HG02798 (cell line): ENCODE results near the gene VEGFB.

Experiments
- ATAC-seq: cut with Tn5 transposase; IDR thresholded peaks from one replicate; pipeline ENCODE4 v1.9.1; 2021; ENCODE audit warnings: mild to moderate bottlenecking; ENCODE audit not compliant: unreplicated experiment, poor library complexity

Gene VEGFB

DNA sequence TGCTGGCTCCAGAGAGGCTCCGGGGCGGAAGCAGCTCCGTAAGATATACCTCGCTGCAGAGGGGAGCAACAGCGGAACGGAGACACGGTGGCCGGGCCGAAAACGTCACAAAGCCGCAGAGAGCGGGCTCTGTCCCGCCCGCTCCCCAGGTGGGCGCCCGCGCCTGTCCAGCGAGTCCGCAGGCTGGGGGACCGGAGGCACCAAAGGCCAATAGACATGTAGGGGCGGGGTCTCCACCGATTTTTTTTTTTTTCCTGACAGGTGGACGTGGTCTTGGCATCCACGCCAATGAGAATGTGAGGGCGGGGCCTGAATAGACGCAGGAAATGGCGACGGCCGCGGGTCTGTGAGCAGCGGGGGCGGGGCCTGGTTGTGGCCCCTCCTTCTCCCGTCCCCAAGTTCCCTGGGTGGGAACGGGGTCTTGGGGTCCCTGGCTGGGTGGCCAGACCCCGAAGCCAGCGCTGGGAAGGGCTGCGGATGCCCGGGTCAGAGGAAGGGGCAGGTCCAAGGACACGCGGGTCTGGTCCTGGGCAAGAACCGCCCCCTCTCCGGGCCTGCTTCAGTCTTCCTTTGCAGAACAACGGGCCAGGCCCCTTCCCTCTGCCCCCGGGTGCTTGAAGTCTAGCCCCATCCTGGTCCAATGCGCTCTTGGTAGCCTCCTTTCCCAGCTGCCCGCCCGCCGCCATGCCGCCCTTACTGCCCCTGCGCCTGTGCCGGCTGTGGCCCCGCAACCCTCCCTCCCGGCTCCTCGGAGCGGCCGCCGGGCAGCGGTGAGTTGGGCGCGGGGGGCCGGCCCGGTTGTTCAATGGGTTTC lies 4.0 kb upstream of the VEGFB start, which contains the start of gene DNAJC4:
Gene DNAJC4 (plus strand): TSS at position 378 of the 814 bp plus-strand sequence. CDS start 307 bp downstream, at position 685.
- ATAC-seq = peak; percentile 58

DNA sequence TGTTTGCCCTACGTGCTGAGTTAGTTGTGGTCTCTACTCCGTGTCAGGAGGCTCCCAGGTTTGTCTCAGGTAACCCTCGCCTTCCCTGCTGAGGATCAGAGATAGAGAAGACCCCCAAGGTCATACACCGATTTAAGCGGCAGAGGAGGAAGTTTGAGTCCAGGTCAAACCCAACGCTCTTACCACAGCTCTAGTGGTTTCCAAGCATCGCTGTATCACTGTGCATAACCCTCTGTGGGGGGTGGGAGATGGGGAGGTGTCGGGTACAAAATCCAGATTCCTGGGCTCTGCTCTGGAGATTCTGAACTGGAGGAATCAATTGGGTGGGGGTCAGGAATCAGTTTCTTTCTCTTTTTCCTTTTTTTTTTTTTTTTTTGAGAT lies 3.4 kb upstream of the VEGFB start:
- ATAC-seq = no peak

DNA sequence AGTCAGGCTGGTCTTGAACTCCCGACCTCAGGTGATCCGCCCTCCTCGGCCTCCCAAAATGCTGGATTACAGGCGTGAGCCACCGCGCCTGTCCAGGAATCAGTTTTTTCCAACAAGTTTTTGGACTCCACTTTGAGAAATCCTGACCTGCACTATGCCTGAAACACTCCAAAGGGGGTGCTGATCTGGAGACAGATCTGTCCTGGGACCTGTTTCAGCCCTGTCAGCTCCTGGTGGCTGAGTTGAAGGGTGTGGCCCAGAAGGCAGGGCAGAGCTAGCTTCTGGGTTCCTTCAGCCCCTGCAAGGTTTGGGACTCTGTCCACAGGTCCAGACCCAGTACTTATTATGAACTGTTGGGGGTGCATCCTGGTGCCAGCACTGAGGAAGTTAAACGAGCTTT lies 2.8 kb upstream of the VEGFB start:
- no peak for ATAC-seq

DNA sequence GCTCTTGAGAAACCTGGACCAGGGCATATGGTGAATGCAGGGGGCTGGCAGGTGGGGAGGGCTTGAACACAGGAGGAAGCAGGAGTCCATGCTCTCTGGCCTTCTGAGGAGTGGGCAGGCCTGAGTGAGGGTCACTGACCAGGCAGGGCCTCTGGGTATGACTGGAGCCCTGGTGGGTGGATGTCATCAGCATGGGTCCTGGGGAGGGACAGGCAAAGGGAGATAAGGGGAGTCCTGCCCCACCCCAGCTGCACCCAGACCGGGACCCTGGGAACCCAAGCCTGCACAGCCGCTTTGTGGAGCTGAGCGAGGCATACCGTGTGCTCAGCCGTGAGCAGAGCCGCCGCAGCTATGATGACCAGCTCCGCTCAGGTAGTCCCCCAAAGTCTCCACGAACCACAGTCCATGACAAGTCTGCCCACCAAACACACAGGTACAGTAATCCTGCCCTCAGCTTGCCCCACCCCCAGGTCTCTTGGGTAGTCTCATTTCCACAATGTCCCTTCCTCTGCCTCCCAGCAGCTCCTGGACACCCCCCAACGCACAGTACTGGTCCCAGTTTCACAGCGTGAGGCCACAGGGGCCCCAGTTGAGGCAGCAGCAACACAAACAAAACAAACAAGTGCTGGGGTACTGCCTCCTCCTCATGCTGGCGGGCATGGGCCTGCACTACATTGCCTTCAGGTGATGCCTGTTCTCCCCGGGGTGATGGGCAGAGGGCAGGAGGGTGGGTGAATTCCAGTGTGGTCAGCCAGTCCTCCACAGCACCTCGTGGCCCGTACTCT lies 2.0 kb upstream of the VEGFB start:
- no peak for ATAC-seq

DNA sequence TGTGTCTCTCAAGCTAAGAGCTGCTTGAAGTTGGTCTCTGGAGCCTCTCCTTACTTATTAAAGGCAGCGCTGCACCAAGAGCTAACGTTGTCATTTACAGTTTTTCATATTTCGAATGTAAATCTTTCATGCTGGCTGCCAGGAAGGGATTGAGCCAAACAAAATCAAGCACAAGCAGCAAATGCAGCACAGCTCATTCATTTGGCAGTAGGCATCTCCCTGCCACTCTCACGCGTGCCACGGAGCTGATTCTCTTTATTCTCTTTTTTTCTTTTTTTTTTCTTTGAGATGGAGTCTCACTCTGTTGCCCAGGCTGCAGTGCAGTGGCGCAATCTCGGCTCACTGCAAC lies 1.4 kb upstream of the VEGFB start:
- ATAC-seq = no peak

DNA sequence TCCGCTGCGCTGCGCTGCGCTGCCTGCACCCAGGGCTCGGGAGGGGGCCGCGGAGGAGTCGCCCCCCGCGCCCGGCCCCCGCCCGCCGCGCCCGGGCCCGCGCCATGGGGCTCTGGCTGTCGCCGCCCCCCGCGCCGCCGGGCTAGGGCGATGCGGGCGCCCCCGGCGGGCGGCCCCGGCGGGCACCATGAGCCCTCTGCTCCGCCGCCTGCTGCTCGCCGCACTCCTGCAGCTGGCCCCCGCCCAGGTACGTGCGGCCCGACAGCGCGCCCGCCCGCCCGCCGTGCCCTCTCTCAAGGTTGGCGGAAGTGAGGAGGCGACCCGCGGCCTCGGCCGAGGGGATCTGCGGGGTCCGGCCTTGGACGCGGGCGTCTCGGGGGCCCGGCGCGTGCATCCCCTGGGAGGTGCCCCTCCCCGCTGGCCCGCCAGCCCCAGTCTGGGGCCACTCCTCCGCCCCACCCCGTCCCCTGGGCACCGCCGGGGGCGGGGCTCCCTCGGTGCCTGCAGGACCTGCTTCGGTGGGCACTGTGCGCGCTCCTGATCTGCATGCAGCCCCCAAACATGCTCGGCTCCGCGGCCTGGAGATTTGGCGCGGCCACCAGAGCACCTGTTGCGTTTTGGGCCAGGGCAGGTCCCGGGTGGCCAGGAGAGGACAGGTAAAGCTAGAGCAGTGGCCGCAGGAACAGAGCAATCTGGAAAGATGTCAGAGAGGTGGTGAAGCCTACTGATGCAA lies 429 bp downstream of the VEGFB start:
- peak; percentile 30 for ATAC-seq

DNA sequence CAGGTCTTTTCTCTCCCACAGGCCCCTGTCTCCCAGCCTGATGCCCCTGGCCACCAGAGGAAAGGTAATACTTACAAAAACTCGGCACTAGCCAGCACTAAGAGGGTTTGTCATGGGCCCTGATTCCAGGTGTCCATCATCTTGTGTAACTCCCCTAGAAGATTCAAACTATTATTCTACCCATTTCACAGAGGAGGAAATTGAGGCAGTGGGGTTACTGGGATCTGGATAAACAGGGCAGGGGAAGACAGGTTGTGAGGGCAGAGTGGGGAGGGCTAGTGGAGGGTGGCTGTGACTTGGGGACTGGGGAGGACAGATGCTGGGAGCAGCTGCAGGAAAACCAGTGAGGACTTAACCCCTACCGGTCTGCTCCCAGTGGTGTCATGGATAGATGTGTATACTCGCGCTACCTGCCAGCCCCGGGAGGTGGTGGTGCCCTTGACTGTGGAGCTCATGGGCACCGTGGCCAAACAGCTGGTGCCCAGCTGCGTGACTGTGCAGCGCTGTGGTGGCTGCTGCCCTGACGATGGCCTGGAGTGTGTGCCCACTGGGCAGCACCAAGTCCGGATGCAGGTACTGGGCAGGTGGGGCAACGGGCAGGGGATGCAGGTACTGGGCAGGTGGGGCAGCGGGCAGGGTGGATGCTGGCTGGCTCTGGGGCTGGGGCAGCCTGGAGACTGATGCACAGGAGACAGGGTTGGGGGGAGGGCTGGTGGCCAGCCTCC lies 1.2 kb downstream of the VEGFB start:
- ATAC-seq = no peak

DNA sequence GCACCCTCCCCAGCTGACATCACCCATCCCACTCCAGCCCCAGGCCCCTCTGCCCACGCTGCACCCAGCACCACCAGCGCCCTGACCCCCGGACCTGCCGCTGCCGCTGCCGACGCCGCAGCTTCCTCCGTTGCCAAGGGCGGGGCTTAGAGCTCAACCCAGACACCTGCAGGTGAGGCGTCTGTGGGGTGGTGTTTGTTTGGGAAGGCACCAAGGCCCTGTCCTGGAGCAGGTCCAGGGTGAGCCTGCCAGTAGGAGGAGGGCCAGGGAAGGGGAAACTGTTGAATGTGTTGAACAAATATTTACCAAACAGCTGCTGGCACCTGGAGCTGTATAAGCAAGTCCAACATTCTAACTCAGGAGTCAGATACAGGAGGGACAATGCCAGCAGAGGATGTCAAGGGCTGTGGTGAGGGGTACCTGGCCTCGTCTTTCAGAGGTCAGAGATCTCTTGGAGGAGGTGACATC lies 3.1 kb downstream of the VEGFB start:
- no peak for ATAC-seq

DNA sequence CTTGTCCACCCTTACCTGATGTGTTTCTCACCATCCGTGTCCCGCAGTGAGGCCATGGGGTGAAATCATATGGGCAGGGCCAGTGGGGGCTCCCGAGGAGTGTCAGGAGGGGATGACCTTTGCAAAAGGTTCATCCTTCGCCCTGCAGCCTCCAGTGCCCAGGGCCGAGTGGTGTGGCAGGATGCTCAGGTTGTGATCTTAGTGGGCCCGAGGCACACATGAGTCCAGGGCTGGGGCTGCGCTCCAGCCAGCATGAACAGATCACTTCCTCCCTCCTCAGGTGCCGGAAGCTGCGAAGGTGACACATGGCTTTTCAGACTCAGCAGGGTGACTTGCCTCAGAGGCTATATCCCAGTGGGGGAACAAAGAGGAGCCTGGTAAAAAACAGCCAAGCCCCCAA lies 3.7 kb downstream of the VEGFB start:
- ATAC-seq = no peak

DNA sequence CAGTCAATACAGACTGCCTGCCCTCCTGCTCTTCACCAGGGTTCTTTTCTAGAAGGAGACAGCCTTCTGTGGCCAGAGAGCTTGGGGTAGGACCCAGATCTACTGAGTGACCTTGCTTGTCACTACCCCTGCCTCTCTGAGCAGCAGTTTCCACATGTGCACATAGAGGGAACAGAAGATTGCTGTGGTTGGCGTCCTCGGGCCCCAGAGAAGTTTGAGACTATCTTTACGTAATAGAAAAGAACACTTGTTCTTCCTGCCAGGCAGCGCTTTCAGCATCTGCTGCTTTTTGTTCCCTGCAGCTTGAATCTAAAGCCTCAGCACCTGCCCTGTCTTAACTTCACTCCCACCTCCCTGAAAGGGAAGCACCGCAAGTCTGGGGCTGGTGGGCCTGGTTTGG lies 4.6 kb downstream of the VEGFB start:
- no peak for ATAC-seq

DNA sequence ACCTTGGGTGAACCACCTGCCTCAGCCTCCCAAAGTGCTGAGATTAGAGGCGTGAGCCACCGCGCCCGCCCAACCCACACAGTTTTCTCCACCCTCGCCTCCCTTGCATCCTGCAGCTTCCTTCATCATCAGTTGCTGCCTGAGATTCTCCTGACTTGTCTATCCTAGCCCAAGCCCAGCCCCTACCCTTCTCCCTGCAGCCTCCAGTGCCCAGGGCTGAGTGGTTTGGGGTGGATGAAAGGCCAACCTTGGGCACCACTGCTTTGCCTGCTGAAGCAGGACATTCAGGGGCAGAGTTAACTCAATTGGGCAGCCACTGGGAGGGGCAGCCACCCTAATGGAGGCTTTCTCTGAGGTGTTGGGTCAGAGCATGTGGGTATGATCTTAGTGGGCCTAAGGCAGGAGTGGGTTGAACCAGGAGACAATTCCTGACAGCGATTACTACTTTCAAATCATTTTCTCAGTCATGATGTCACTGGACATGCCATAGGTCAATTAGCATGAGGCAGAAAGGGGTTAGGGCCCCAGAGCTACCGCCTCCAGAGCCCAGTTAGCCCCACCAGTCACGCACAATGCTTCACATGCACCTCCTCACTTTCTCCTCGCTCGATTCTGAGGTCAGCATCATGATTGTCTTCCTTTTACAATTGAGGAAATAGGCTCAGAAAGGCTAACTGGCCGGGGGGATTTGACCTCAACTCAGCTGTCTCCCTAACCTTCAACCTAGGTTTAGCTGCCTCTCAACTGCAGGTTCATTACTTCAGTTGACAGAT lies 5.5 kb downstream of the VEGFB start:
- ATAC-seq = no peak

DNA sequence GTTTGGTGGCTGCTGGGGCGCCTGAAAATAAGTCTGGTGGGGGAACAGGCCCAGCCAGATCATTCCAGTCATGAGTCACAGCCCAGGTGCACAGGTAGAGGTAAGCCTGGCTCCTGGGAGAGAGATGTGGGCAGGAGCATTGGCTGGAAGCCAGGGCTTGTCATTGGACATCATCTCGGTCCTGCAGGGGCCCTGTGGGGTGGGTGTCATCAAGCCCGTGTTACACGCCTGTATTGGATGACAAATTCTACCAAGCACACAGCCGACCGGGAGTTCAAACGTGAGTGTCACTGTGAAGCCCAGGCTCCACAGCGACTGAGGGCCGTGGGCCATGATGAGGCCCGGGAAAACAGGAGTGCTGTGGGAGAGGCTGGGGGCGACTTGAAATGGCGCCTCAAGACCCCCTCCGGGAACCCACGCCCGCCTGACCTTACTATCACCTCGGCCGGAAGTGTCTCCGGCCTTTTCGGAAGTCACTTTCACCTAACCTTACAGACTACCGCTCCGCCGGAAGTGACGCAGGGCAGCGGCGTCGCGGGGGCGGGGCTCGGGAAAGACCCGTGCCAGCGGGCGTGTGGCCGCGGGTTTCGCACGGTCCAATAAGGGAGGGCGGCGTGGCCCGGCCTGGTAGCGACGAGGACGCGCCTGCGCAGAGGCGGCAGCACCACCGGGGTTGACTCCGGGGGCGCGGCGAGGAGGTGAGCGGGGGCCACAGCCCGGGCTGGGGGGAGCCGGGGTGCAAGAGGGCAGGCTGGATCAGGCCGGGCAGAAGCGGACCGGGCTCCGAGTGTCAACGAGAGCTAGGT lies 6.3 kb downstream of the VEGFB start, which contains the start of gene FKBP2:
Gene FKBP2 (plus strand): TSS at position 661 of the 806 bp plus-strand sequence. CDS start 1,293 bp downstream, outside the sequence.
- peak; percentile 65 for ATAC-seq

DNA sequence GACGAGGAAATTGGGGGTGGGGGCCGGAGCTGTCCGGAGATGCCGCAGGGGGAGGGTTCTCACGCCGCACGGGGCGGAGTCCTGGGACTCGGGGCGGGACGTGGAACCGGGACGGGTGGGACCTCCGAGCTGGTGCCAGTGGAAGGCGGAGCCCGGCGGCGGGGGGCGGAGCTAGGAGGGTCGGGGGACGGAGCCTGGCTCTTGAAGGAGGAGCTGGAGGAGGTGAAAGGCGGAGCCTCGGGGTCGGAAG lies 6.8 kb downstream of the VEGFB start:
- peak; percentile 79 for ATAC-seq

DNA sequence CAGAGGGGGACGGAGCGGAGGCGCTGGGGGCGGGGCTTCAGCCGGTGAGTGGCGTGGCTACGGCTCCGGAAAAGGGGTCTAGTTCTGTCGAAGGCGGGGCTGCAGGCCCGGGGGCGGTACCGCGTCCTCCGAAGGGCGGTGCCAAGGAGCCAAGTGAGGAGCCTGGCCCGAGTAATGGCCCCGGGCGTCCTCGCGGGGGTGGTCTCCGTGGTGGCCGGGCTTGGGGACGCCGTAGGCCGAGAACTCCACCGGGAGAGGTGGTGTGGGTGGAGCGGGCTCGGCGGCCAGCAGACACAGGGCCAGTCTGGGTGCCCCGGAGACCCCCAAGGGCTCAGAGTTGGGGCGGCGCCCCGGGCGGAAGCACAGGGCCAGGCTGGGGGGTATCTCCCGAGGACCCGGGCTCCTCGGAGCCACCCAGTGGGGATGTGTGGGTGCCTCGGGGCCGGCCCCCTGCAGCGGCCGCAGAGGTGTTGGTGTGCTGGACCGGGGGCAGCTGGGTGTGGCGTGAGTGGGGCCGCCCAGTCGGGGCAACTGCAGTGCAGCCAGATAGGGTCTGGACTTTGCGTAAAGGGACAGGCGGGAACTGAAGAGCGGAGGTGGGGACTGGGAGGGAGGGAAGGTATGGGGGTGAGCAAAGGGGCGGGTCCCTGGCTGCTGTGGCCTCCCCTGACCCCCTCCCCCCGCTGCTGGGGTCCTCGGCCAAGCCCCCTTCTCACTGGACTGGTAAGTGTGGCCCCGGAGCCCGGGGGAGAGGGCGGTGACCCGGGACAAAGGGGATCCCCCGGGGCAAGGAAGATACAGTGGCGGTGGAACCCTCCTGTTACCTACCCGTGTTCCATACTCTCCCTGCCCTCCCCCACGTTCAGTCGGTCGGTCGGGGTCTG lies 7.3 kb downstream of the VEGFB start:
- no peak for ATAC-seq

DNA sequence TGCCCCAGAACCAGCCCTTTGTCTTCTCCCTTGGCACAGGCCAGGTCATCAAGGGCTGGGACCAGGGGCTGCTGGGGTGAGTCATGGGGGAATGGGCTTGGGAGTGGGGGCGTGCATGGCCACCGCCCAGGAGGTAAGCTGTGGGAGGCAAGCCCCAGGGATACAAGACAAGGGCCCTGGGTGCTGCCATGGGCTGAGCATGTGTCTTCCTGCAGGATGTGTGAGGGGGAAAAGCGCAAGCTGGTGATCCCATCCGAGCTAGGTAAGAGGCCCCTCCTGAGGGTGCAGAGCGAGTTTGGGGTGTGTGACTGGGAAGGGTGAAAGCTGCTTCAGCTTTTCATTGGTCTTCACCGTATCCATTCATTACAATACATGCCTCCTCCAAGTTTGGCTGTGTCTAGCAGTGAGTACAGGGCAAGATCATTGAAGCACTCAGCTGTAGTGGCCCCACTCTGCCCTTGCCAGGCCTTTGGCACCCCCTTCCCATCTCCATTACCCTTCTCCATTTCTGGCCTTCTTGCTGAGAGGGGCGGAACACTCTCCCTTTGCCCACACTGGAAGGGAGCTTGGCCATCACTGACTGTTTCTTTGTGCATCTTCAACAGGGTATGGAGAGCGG lies 9.0 kb downstream of the VEGFB start:
- no peak for ATAC-seq

DNA sequence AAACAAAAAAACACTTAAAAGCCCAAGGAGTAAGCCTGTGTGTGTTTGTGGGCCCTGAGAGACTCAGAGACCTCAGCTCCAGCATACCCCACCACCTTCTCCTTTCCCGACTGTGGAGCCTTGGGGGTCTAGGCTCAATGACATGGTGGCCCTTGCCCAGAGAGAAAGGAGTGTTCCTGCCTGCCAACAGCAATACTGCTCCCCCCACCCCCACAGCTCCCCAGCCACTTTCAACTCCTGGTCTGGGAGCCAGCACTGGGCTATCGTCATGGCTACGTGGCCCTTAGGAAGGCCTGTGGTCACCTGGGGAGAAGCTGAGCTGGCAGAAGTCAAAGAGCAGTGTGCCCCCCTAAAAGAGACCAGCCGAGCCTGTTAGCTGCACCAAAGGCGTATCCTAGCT lies 9.7 kb downstream of the VEGFB start:
- no peak for ATAC-seq

DNA sequence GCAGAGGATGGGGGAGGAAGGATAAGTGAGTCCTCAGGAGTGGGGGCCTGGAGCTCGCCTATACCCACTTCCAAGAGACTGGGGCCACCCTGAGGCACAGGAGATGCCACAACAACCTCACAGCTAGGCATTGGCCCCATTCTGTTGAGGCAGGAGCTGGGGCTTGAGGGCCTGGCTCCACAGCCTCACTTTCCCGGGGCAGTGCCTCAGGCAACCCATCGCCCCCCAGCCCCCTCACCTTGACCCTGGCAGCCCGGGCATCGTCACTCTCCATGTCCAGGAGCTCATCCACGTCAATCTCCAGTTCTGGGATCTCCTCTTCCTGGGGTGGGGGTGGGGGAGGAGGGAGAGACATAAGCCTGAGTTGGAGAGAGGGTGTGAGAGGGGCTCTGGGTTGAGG lies 10.6 kb downstream of the VEGFB start:
- ATAC-seq = no peak

DNA sequence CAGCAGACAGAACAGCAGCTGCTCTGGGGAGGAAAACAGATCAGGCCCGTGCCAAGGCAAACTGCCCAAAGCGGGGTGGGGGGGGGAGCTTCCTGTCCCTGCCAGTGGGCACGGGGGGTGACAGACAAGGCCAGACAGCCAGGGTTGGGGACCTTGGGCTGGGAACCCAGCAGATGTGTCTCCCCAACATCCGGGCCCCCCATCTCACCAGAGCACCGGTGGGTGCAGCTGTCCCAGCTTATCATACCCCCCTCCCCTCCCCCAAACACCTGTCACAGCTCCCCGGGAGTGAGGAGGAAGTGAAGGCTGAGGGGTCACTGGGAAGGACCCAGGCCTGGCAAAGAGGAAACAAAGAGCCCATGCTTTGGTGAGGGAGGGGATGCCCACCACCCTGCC lies 11.0 kb downstream of the VEGFB start:
- no peak for ATAC-seq
